Adrenal gland (tissue), 12 donors: ENCODE results near the gene IL1RN. TPM values are rescaled to one million over a fixed set of nuclear protein-coding genes. Genes with fewer than 3 reads are reported as not detected.

ENCODE experiments used
- DNase-seq, 7 donors: peaks; one replicate each; pipeline ENCODE4 v3.0.0-alpha.2; 2019 to 2020
- H3K27ac ChIP-seq, 5 donors: fragments of 200-600 bp; sonication (generic) in 4 of 5; 1 replicate in 3 of 5; 2 replicates in 2 of 5; pipeline versions ENCODE4 v1.5.1 to v1.8.0; 2016 to 2020; ENCODE audit warnings: mild to moderate bottlenecking in 1 of 5
- H3K27me3 ChIP-seq: fragments of 200-600 bp; 2 replicates; pipeline ENCODE4 v1.8.0; 2021
- H3K36me3 ChIP-seq, 2 donors: fragments of 200-600 bp; replicated peaks in 1 of 2; 1 replicate in 1 of 2; 2 replicates in 1 of 2; pipeline versions ENCODE4 v1.5.1 to v1.8.0; 2018 to 2022
- H3K4me1 ChIP-seq, 2 donors: fragments of 200-600 bp; replicated peaks in 1 of 2; 1 replicate in 1 of 2; 2 replicates in 1 of 2; pipeline versions ENCODE4 v1.5.1 to v1.8.0; 2018 to 2021
- H3K4me3 ChIP-seq, 4 donors: fragments of 200-600 bp; sonication (generic) in 3 of 4; one replicate each; pipeline ENCODE4 v1.5.1; 2016 to 2018
- H3K9me3 ChIP-seq, 3 donors: fragments of 200-600 bp; sonication (generic) in 1 of 3; replicated peaks in 1 of 3; 1 replicate in 2 of 3; 2 replicates in 1 of 3; pipeline versions ENCODE4 v1.5.1 to v1.8.0; 2016 to 2021
- CTCF ChIP-seq, 6 experiments: fragments of 450-650 bp in 4 of 6; fragments of 200-600 bp in 2 of 6; sonication (generic) in 1 of 6; IDR thresholded peaks; 1 replicate in 5 of 6; 2 replicates in 1 of 6; pipeline versions ENCODE4 v1.5.1 to v1.8.0; 2016 to 2021; ENCODE audit warnings: antibody characterized with exemption in 6 of 6, mild to moderate bottlenecking in 2 of 6, moderate library complexity in 1 of 6
- POLR2A ChIP-seq, 2 donors: fragments of 450-650 bp; IDR thresholded peaks; one replicate each; pipeline ENCODE4 v1.6.1; 2017; ENCODE audit warnings: antibody characterized with exemption in 2 of 2, mild to moderate bottlenecking in 2 of 2, moderate library complexity in 1 of 2
- WGBS, 4 donors: extraction: QIAGEN DNeasy Blood & Tissue Kit in 2 of 4; methylation state at CpG; one replicate each; pipeline versions ENCODE4 v1.1.5 to v1.1.7; 2013 to 2017; 5-methylcytosine and 5-hydroxymethylcytosine counted together
- intact Hi-C, 2 donors: fragments of 100-400 bp; cut with DNase I; formaldehyde crosslinking; loops; one replicate each; pipeline versions ENCODE4 v1.14.1 to v1.15.0; 2022 to 2023
- polyA plus RNA-seq, 3 donors: library from polyadenylated mRNA; stranded (reverse); fragments of 200-250 nt in 2 of 3; fragments of 350-450 nt in 1 of 3; fragmentation: Illumina TruSeq in 1 of 3; extraction: RNeasy Lipid Tissue Mini Kit (QIAGEN cat#74804) in 1 of 3; gene quantifications; one replicate each; pipeline ENCODE4 v1.2.3, GENCODE V29; 2013 to 2014
- total RNA-seq, 9 donors: library from RNA; depleted of rRNA in 4 of 9; stranded (reverse); fragments of >200 nt in 4 of 9; fragments of 120-200 nt in 1 of 9; fragmentation: NEBNext Ultra II Directional in 1 of 9; extraction: Animal tissue kit (Norgen Biotek cat#: 25700) in 1 of 9; gene quantifications; one replicate each; pipeline versions ENCODE4 v1.1.0 to v1.2.4, GENCODE V29; 2013 to 2023
- donor health status: healthy with polysubstance abuse.
- donor health status: Bipolar disorder and iron deficiency.
- donor health status: DM: yes; HTN: yes; CAD: no.
- donor health status: DM: no; HTN: no; CAD: no.
- donor health status: DM: no; HTN: no; CAD: no.
- donor health status: DM: yes; HTN: yes; CAD: no.

Gene IL1RN
- total and polyA plus RNA-seq, 12 donors, result 0.22 to 6.1 (median 1.2) TPM; not detected in 2

- H3K27me3 ChIP-seq, result no peaks in the 10 kb centered on the region
- peaks cover 0 to 5% of the 10 kb centered on the region in 2 donors for H3K4me1 ChIP-seq
- H3K4me3 ChIP-seq, result no peak overlapping the region
- no peaks in the 10 kb centered on the region for H3K9me3 ChIP-seq
- intact Hi-C loops, result no loop called here
- no peaks in the 10 kb centered on the region for H3K36me3 ChIP-seq
- DNase-seq, result peak; percentile 74 to 93 (median 90)
- WGBS, 4 donors, result 64 to 77% (median 72%) methylated on average over 8 to 9 of the region's 9 CpGs
- peak overlapping the region in 2 of 5 donors; percentile 74 to 77 for H3K27ac ChIP-seq
- no peak for TF ChIP-seq POLR2A (IDR thresholded peaks at IDR 0.05)
- no peak for TF ChIP-seq CTCF (IDR thresholded peaks at IDR 0.05)
These were observed 9.7 kb upstream of the IL1RN start for GRCh38 chr2:113117541-113118262.

GRCh38 chr2:113118263-113118657 is 9.1 kb upstream of the IL1RN start:
- Histone ChIP-seq H3K4me1 (peaks cover 0 to 8% of the 10 kb centered on the region in 2 donors), H3K36me3 (no peaks in the 10 kb centered on the region), H3K27me3 (no peaks in the 10 kb centered on the region), H3K27ac (peak overlapping the region in 2 of 5 donors; percentile 10 to 74), H3K9me3 (no peaks in the 10 kb centered on the region), H3K4me3 (no peak overlapping the region)
- DNase-seq, result no peak
- no peak for TF ChIP-seq POLR2A (IDR thresholded peaks at IDR 0.05)
- TF ChIP-seq CTCF (IDR thresholded peaks at IDR 0.05), result no peak
- whole genome bisulfite sequencing, 4 donors, result 90 to 100% (median 95%) methylated on average over 2 of the region's 2 CpGs
- intact Hi-C loops, result no loop called here

GRCh38 chr2:113119111-113119510 is 8.3 kb upstream of the IL1RN start:
- intact Hi-C loops, result no loop called here
- no peak overlapping the region for H3K4me3 ChIP-seq
- no peak overlapping the region for H3K27ac ChIP-seq
- H3K9me3 ChIP-seq, result no peaks in the 10 kb centered on the region
- no peak for DNase-seq
- no peaks in the 10 kb centered on the region for H3K36me3 ChIP-seq
- TF ChIP-seq POLR2A (IDR thresholded peaks at IDR 0.05), result no peak
- TF ChIP-seq CTCF (IDR thresholded peaks at IDR 0.05), result no peak
- H3K27me3 ChIP-seq, result no peaks in the 10 kb centered on the region
- peaks cover under 1 to 12% of the 10 kb centered on the region in 2 donors for H3K4me1 ChIP-seq
- 80 to 94% (median 91%) methylated on average over 2 of the region's 2 CpGs for WGBS, 4 donors

- WGBS, 4 donors, result 71 to 82% (median 76%) methylated on average over 3 of the region's 3 CpGs
- no peak overlapping the region for H3K4me3 ChIP-seq
- intact Hi-C loops, result no loop called here
- H3K4me1 ChIP-seq, result peaks cover 18 to 29% of the 10 kb centered on the region in 2 donors
- no peaks in the 10 kb centered on the region for H3K27me3 ChIP-seq
- TF ChIP-seq POLR2A (IDR thresholded peaks at IDR 0.05) (no peak), CTCF (IDR thresholded peaks at IDR 0.05) (no peak)
- no peaks in the 10 kb centered on the region for H3K36me3 ChIP-seq
- H3K27ac ChIP-seq, result no peak overlapping the region
- DNase-seq, result no peak
- no peaks in the 10 kb centered on the region for H3K9me3 ChIP-seq
These were observed 6.5 kb upstream of the IL1RN start for GRCh38 chr2:113120861-113121260.
